KMS-11 (cell line): ENCODE results near the gene GRAP2.

Source experiments
- H2AFZ ChIP-seq: fragments of 200-600 bp; sonication (generic); 2 replicates; pipeline ENCODE4 v1.6.1; 2016; ENCODE audit warnings: antibody characterized with exemption, mixed run types, low read depth
- H3K27ac ChIP-seq: fragments of 200-600 bp; sonication (generic); 2 replicates; pipeline ENCODE4 v1.6.1; 2016; ENCODE audit warnings: mild to moderate bottlenecking, mixed run types
- H3K27me3 ChIP-seq: fragments of 200-600 bp; sonication (generic); 2 replicates; pipeline ENCODE4 v1.6.1; 2017; ENCODE audit warnings: mild to moderate bottlenecking, low read depth, mixed run types, moderate library complexity; ENCODE audit not compliant: insufficient read depth
- H3K36me3 ChIP-seq: fragments of 200-600 bp; sonication (generic); 2 replicates; pipeline ENCODE4 v1.6.1; 2017; ENCODE audit warnings: mild to moderate bottlenecking, mixed run types; ENCODE audit not compliant: insufficient read depth
- H3K4me1 ChIP-seq: fragments of 200-600 bp; sonication (generic); 2 replicates; pipeline ENCODE4 v1.6.1; 2016; ENCODE audit warnings: mild to moderate bottlenecking, low read depth, mixed run types; ENCODE audit not compliant: poor library complexity, severe bottlenecking
- H3K4me2 ChIP-seq: fragments of 200-600 bp; sonication (generic); 2 replicates; pipeline ENCODE4 v1.7.0; 2016; ENCODE audit warnings: mild to moderate bottlenecking, mixed run types
- H3K4me3 ChIP-seq: fragments of 200-600 bp; sonication (generic); IDR thresholded peaks from 2 replicates; pipeline ENCODE4 v1.6.1; 2017; ENCODE audit warnings: low read depth, low read length, mixed read lengths; ENCODE audit not compliant: insufficient read depth
- H3K79me2 ChIP-seq: fragments of 200-600 bp; sonication (generic); 2 replicates; pipeline ENCODE4 v1.6.1; 2016; ENCODE audit warnings: low read depth, mixed run types; ENCODE audit not compliant: insufficient read depth
- H3K9ac ChIP-seq: fragments of 200-600 bp; sonication (generic); 2 replicates; pipeline ENCODE4 v1.6.1; 2016; ENCODE audit warnings: mild to moderate bottlenecking, mixed run types
- H4K20me1 ChIP-seq: fragments of 200-600 bp; sonication (generic); 2 replicates; pipeline ENCODE4 v1.6.1; 2016; ENCODE audit warnings: mild to moderate bottlenecking, mixed run types; ENCODE audit not compliant: insufficient read depth
- CTCF ChIP-seq: fragments of 200-600 bp; sonication (generic); conservative IDR thresholded peaks from 2 replicates; pipeline ENCODE4 v1.6.1; 2017; ENCODE audit warnings: low read depth, mild to moderate bottlenecking, antibody characterized with exemption, low read length, moderate library complexity, mixed read lengths

GRAP2 gene

DNA sequence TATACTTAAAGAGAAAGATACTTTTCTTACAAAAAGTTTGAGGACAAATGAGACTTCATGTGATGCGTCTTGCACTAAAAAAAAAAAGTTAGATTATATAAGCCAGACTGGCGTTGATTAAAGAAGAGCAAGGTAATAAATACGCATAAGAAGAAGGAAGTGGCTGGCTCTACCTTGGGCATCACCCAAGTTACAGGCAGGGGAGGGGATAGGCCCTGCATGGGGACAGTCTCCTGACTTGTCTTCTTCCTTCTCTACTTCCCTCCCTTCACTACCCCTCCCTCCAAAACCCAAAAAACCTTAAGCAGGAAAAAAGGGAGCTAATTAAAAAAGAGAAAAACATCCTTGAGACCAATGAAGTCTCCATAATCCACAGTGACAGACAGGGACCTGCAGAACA lies 37.0 kb downstream of the GRAP2 start:
- Histone ChIP-seq H3K27ac (no peak overlapping the region), H3K27me3 (no peaks in the 10 kb centered on the region; the same call in 1 of the 2 replicates), H3K4me1 (no peaks in the 10 kb centered on the region), H2AFZ (no peak overlapping the region), H4K20me1 (no peaks in the 10 kb centered on the region), H3K4me2 (no peak overlapping the region), H3K79me2 (no peaks in the 10 kb centered on the region), H3K4me3 (no peak overlapping the region), H3K9ac (no peak overlapping the region), H3K36me3 (no peaks in the 10 kb centered on the region)
- no peak for TF ChIP-seq CTCF

DNA sequence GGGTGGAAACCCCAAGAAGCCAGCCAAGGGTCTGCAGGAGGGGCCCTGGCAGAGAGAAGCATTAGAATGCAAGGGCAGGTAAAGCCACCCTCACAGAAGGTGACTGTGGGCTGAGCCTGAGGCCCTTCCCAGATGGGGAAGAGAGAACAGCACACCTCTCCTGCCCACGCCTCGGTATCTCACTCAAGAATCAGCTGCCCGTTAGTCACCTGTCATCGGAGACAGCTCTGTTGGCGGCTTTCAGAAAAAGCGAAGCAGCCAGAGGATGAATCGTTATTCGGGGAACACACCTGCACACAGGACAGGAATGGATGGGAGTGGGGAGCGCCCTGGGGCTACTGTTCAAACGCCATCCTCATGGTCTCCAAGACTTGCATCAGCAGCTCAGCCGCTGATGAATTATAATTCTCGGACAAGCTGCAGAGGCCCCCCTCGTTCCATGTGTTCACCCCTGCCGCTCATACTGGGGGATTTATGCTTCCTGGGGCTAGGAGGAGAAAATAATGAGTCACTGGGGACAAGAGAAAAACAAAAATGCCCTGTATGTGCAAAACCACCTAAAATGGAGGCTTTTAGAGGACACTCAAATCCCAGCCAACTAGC lies 37.7 kb downstream of the GRAP2 start:
- TF ChIP-seq CTCF, result no peak
- H3K27me3 ChIP-seq, result no peaks in the 10 kb centered on the region; the same call in 1 of the 2 replicates
- no peaks in the 10 kb centered on the region for H3K4me1 ChIP-seq
- H3K4me2 ChIP-seq, result no peak overlapping the region
- no peak overlapping the region for H2AFZ ChIP-seq
- H3K27ac ChIP-seq, result no peak overlapping the region
- H3K4me3 ChIP-seq, result no peak overlapping the region
- H3K79me2 ChIP-seq, result no peaks in the 10 kb centered on the region
- no peak overlapping the region for H3K9ac ChIP-seq
- H3K36me3 ChIP-seq, result no peaks in the 10 kb centered on the region
- no peaks in the 10 kb centered on the region for H4K20me1 ChIP-seq

DNA sequence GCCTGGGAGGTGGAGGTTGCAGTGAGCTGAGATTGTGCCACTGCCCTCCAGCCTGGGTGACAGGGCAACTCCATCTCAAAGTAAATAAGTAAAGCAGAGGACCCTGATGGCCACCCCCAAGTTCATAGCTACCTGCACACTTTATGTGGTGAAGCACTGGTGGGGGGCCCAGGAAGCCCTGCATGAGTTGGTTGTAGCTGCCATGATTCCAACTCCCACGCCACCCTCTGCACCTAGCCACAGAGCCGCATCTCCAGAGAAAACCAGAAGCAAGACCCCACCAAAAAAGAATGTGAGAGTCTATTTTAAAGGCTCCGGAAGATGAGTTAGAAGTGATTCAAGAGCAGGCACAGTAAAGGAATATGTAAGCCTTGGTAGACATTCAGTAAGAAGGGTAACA lies 38.9 kb downstream of the GRAP2 start:
- TF ChIP-seq CTCF, result no peak
- no peaks in the 10 kb centered on the region for H4K20me1 ChIP-seq
- H3K9ac ChIP-seq, result no peak overlapping the region
- H3K4me1 ChIP-seq, result no peaks in the 10 kb centered on the region
- H3K36me3 ChIP-seq, result no peaks in the 10 kb centered on the region
- H3K4me3 ChIP-seq, result no peak overlapping the region
- H2AFZ ChIP-seq, result no peak overlapping the region
- H3K79me2 ChIP-seq, result no peaks in the 10 kb centered on the region
- H3K27ac ChIP-seq, result no peak overlapping the region
- no peaks in the 10 kb centered on the region; the same call in 1 of the 2 replicates for H3K27me3 ChIP-seq
- H3K4me2 ChIP-seq, result no peak overlapping the region

DNA sequence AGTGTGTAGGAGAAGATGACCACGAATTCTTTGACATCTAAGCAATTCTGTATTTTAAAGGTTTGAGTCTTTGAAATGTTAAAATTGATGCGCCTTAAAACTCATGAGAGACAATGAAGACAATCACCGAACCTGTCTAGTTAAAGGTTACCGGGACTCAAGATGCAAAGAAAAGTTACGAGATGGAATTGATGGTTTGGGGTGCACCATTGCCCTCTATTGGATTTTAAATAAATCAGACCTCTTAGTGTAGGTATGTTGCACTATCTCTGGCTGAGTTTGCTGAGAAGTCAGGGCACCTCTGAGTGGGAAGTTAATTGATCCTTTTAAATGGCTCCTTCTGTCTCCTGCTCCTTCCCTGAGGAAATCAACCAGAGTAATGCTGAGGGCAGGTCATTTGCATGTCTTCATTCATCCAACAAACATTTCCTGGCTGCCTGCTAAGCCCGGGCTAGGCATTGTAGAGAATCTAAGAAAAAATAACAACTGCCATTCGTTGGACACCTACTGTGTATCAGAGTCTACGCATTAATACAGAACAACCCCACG lies 39.9 kb downstream of the GRAP2 start:
- Histone ChIP-seq H3K4me2 (no peak overlapping the region), H3K27ac (no peak overlapping the region), H3K4me3 (no peak overlapping the region)

More for the DNA sequence above, 39.9 kb downstream of the GRAP2 start:
- H3K79me2 ChIP-seq, result no peaks in the 10 kb centered on the region
- H4K20me1 ChIP-seq, result no peaks in the 10 kb centered on the region
- H3K27me3 ChIP-seq, result no peaks in the 10 kb centered on the region; the same call in 1 of the 2 replicates
- H3K9ac ChIP-seq, result no peak overlapping the region
- no peaks in the 10 kb centered on the region for H3K36me3 ChIP-seq
- TF ChIP-seq CTCF, result no peak
- no peaks in the 10 kb centered on the region for H3K4me1 ChIP-seq
- no peak overlapping the region for H2AFZ ChIP-seq
